ENCODE measurements around the gene ATF7IP2. TPM values are rescaled to one million over a fixed set of nuclear protein-coding genes. Genes with fewer than 3 reads are reported as not detected.

ATF7IP2 gene
- total and polyA plus RNA-seq, 2 of the 13 experiments (the other 11 are each of a cell fraction or from before 2014, with no cell fraction given): 117 to 217 TPM

- TF ChIP-seq TERF1 (CRISPR knock-in tag; IDR thresholded peaks at IDR 0.05): no peak
- TF ChIP-seq BCL6 (CRISPR knock-in tag; IDR thresholded peaks at IDR 0.05): peak; percentile 78
- TF ChIP-seq ARNT2 (CRISPR knock-in tag; IDR thresholded peaks at IDR 0.05; ENCODE audit: low read depth): no peak
- no peak for TF ChIP-seq CBFB (CRISPR knock-in tag; IDR thresholded peaks at IDR 0.05)
- no peak for TF ChIP-seq SP4 (CRISPR knock-in tag; IDR thresholded peaks at IDR 0.05)
- TF ChIP-seq CERS6 (CRISPR knock-in tag; IDR thresholded peaks at IDR 0.05): no peak
- peak; percentile 87; the same call in 1 of the 2 replicates for TF ChIP-seq SNAPC5 (CRISPR knock-in tag; IDR thresholded peaks at IDR 0.05; ENCODE audit: borderline replicate concordance)
- TF ChIP-seq REST (IDR thresholded peaks at IDR 0.05; ENCODE audit: borderline replicate concordance in 1 of 2, low read depth in 1 of 2, low read length in 2 of 2): 0 out of 4 replicates have a peak, but pooled peaks of 1 of the 2 experiments have one; percentile 39
- TF ChIP-seq CBX1 (IDR thresholded peaks at IDR 0.05; ENCODE audit: low read depth): peak; percentile 23
- no peak for TF ChIP-seq JUNB (CRISPR knock-in tag; IDR thresholded peaks at IDR 0.05; ENCODE audit: borderline replicate concordance)
- no peak for TF ChIP-seq ZFAT (CRISPR knock-in tag; conservative IDR thresholded peaks at IDR 0.05)
- no peak for TF ChIP-seq ZNF207 (IDR thresholded peaks at IDR 0.05; ENCODE audit: borderline replicate concordance)
- 0 out of 2 replicates have a peak, but pooled peaks have one; percentile 39 for TF ChIP-seq ZNF503 (CRISPR knock-in tag; IDR thresholded peaks at IDR 0.05)
- no peak for TF ChIP-seq MNT (IDR thresholded peaks at IDR 0.05)
- TF ChIP-seq PRDM4 (CRISPR knock-in tag; IDR thresholded peaks at IDR 0.05; ENCODE audit: borderline replicate concordance): no peak
Observed at GRCh38 chr16:10356870-10357842, 28.7 kb upstream of the ATF7IP2 start (continued).
